ENCODE measurements around the gene MAP4. TPM values are rescaled to one million over a fixed set of nuclear protein-coding genes. Genes with fewer than 3 reads are reported as not detected.
"Not testable (repeated sequence)": the region's sequence is repeated elsewhere in the genome, so short reads cannot be mapped to it uniquely, and the experiment has no call there.

MAP4 gene
- total RNA-seq, 4 donors from 2014 or later, result 108 to 186 (median 150) TPM

DNA sequence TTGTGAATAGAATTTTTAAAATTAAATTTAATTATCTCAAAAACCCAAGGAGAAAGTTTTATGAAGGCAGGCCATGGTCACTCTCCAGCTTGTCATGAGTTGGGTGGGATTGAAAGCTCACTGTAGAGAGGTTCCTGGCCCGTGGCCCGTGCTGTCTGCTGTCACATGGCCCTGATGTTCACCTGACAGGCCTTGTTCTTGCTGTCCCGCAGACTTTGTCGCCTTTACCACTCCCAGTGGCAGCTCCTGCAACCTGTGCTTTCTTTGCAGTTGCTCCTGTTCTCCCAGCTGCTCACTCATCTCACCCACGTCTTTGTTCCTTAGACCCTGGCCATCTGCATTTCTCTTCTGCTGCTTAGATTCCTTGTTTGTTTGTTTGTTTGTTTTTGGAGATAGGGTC lies 177.7 kb downstream of the MAP4 start:
- DNase-seq (ENCODE audit: low spot score) (no peak), ATAC-seq (ENCODE audit: low FRiP score) (no peak)
- no peak for TF ChIP-seq CTCF (IDR thresholded peaks at IDR 0.05)

DNA sequence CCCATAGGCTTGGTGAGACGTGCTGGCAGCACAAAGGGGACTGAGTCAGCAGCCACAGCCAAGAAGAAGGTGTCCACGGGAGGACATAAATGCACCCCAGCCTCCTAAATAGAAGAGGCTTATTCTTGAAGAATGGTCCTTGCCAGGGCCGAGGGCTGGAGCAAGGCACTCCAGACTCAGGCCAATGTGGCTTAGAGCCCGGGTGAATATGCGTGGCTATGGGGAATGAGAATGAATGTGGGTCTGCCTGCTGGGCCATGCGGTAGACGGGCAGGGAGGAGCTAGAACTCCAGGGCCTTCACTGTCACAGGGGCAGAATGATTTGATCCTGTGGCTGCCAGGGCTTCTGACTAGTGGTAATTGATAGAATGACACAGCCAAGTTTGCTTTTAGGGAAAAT lies 179.2 kb downstream of the MAP4 start:
- TF ChIP-seq CTCF (IDR thresholded peaks at IDR 0.05), result no peak
- no peak for DNase-seq (ENCODE audit: low spot score)
- ATAC-seq (ENCODE audit: low FRiP score), result no peak

DNA sequence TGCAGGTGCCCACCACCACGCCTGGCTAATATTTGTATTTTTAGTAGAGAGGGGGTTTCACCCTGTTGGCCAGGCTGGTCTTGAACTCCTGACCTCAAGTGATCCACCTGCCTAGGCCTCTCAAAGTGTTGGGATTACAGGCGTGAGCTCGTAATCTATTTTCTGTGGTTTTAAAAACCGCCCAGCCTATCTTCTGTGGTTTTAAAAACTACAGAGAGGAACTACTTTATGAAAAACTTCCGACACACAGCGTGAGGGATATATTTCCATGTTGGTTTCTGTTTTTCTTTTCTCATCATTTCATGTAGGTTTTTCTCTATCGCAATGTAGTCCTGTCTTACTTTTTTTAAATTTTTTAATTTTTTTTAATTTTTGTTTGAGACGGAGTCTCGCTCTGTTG lies 186.7 kb downstream of the MAP4 start:
- not testable (repeated sequence) for DNase-seq (ENCODE audit: low spot score); ATAC-seq (ENCODE audit: low FRiP score)

- no peak for TF ChIP-seq CTCF (IDR thresholded peaks at IDR 0.05)
- DNase-seq (ENCODE audit: low spot score) (no peak), ATAC-seq (ENCODE audit: low FRiP score) (peak; percentile 24)
Measured at GRCh38 chr3:47825590-47825989, 190.6 kb downstream of the MAP4 start.

GRCh38 chr3:47824541-47825473 lies 191.4 kb downstream of the MAP4 start:
- DNase-seq (ENCODE audit: low spot score) (no peak), ATAC-seq (ENCODE audit: low FRiP score) (peak; percentile 99)
- peak in 1 of 3 donors; percentile 39 for TF ChIP-seq CTCF (IDR thresholded peaks at IDR 0.05)

- ATAC-seq (ENCODE audit: low FRiP score) (no peak), DNase-seq (ENCODE audit: low spot score) (no peak)
- TF ChIP-seq CTCF (IDR thresholded peaks at IDR 0.05), result no peak
Measured at GRCh38 chr3:47817609-47818008, 198.6 kb downstream of the MAP4 start.

- DNase-seq (ENCODE audit: low spot score), result no peak
- ATAC-seq (ENCODE audit: low FRiP score), result no peak
- no peak for TF ChIP-seq CTCF (IDR thresholded peaks at IDR 0.05)
Measured at GRCh38 chr3:47813551-47814177, 202.6 kb downstream of the MAP4 start.

Measured in omental fat pad (tissue), 4 donors.